ENCODE results near the gene RAPGEF6. TPM values are rescaled to one million over a fixed set of nuclear protein-coding genes. Genes with fewer than 3 reads are reported as not detected.

Gene RAPGEF6
- total RNA-seq, 2 donors from 2014 or later: 15.5 to 43.0 TPM

GRCh38 chr5:131511934-131512333, 123.1 kb downstream of the RAPGEF6 start:
- no peak for DNase-seq (ENCODE audit: low spot score)
- 93% methylated on average over 5 of the region's 5 CpGs for WGBS
- no peak overlapping the region for H3K27ac ChIP-seq
- no peak overlapping the region for H3K4me3 ChIP-seq
- H3K4me1 ChIP-seq (replicated peaks): no peaks in the 10 kb centered on the region
- no peaks in the 10 kb centered on the region for H3K36me3 ChIP-seq
- H3K27me3 ChIP-seq (replicated peaks; ENCODE audit: insufficient read depth): no peaks in the 10 kb centered on the region
- intact Hi-C loops (cut with DNase I): no loop called here
- no peaks in the 10 kb centered on the region for H3K9me3 ChIP-seq
- TF ChIP-seq CTCF (IDR thresholded peaks at IDR 0.05): no peak
- no peak for TF ChIP-seq POLR2A (IDR thresholded peaks at IDR 0.05)
- no peak for TF ChIP-seq POLR2AphosphoS5 (IDR thresholded peaks at IDR 0.05)

- H3K4me1 ChIP-seq (replicated peaks): no peaks in the 10 kb centered on the region
- intact Hi-C loops (cut with DNase I): no loop called here
- H3K9me3 ChIP-seq: no peaks in the 10 kb centered on the region
- TF ChIP-seq CTCF (IDR thresholded peaks at IDR 0.05) (no peak), POLR2AphosphoS5 (IDR thresholded peaks at IDR 0.05) (no peak), POLR2A (IDR thresholded peaks at IDR 0.05) (no peak)
- H3K4me3 ChIP-seq: no peak overlapping the region
- no peaks in the 10 kb centered on the region for H3K36me3 ChIP-seq
- no peak overlapping the region for H3K27ac ChIP-seq
- no peaks in the 10 kb centered on the region for H3K27me3 ChIP-seq (replicated peaks; ENCODE audit: insufficient read depth)
- DNase-seq (ENCODE audit: low spot score): no peak
Observed at GRCh38 chr5:131509801-131510200, 125.2 kb downstream of the RAPGEF6 start.

- intact Hi-C loops (cut with DNase I): no loop called here
- no peaks in the 10 kb centered on the region for H3K36me3 ChIP-seq
- H3K27me3 ChIP-seq (replicated peaks; ENCODE audit: insufficient read depth): no peaks in the 10 kb centered on the region
Observed at GRCh38 chr5:131505237-131505908, 129.7 kb downstream of the RAPGEF6 start.

GRCh38 chr5:131496400-131496713, 138.7 kb downstream of the RAPGEF6 start:
- H3K36me3 ChIP-seq: no peaks in the 10 kb centered on the region
- H3K27me3 ChIP-seq (replicated peaks; ENCODE audit: insufficient read depth): no peaks in the 10 kb centered on the region
- H3K4me3 ChIP-seq: no peak overlapping the region
- no peaks in the 10 kb centered on the region for H3K4me1 ChIP-seq (replicated peaks)
- no peak for DNase-seq (ENCODE audit: low spot score)
- intact Hi-C loops (cut with DNase I): no loop called here
- H3K27ac ChIP-seq: no peak overlapping the region
- H3K9me3 ChIP-seq: no peaks in the 10 kb centered on the region
- WGBS: 71% methylated on average over 1 of the region's 1 CpG
- TF ChIP-seq POLR2AphosphoS5 (IDR thresholded peaks at IDR 0.05) (no peak), POLR2A (IDR thresholded peaks at IDR 0.05) (no peak), CTCF (IDR thresholded peaks at IDR 0.05) (no peak)

More at GRCh38 chr5:131505237-131505908, 129.7 kb downstream of the RAPGEF6 start:
- TF ChIP-seq CTCF (IDR thresholded peaks at IDR 0.05) (no peak), POLR2A (IDR thresholded peaks at IDR 0.05) (no peak), POLR2AphosphoS5 (IDR thresholded peaks at IDR 0.05) (no peak)
- no peak overlapping the region for H3K27ac ChIP-seq
- WGBS: 48% methylated on average over 1 of the region's 1 CpG
- H3K4me1 ChIP-seq (replicated peaks): no peaks in the 10 kb centered on the region
- H3K9me3 ChIP-seq: no peaks in the 10 kb centered on the region
- no peak for DNase-seq (ENCODE audit: low spot score)
- no peak overlapping the region for H3K4me3 ChIP-seq
